Measurements from ENCODE around the gene GRIN2A. TPM values are rescaled to one million over a fixed set of nuclear protein-coding genes. Genes with fewer than 3 reads are reported as not detected.

GRIN2A gene
- total RNA-seq (not detected in 2 replicates), polyA plus RNA-seq (not detected in 2 replicates), polyA minus RNA-seq (not detected in 2 replicates), Bru-seq, nascent RNA (not detected), BruChase-seq, experiment 1, labeled RNA remaining after a 6-hour chase (percentile 0 among the genes with signal in this experiment), BruChase-seq, experiment 2, labeled RNA remaining after a 2-hour chase (not detected)
- polyA plus RNA-seq (2011; cell fraction: cytosol; rRNA removed): not detected in 2 replicates
- not detected in 2 replicates for polyA plus RNA-seq (2011; cell fraction: nucleus; rRNA removed)
- polyA plus RNA-seq (2012): not detected in 2 replicates
- polyA minus RNA-seq (2011; cell fraction: cytosol; rRNA and poly(A)+ RNA removed): not detected
- not detected in 2 replicates for polyA minus RNA-seq (2011; cell fraction: nucleus; rRNA and poly(A)+ RNA removed)
- long read RNA-seq: 0 reads

GRCh38 chr16:10182222-10183053, at the start of gene GRIN2A:
GRIN2A (minus strand) TSS chr16:10182428; CDS start chr16:10180411, 2,017 bp downstream.
- H4K20me1 ChIP-seq (replicated peaks; ENCODE audit: control insufficient read depth, extremely low read depth, insufficient read depth, low read length): no peaks in the 10 kb centered on the region
- no peak within 1 kb of the TSS for H3K4me3 ChIP-seq (replicated peaks in 1 of 3; ENCODE audit: insufficient read depth in 1 of 3, low read depth in 1 of 3, low read length in 3 of 3)
- no peak within 1 kb of the TSS for H3K4me2 ChIP-seq (ENCODE audit: insufficient read depth, low read length)
- POLR2A ChIA-PET: no interaction called here
- H2AFZ ChIP-seq (ENCODE audit: low read depth, low read length): peak within 1 kb of the TSS; percentile 23
- H3K9ac ChIP-seq (replicated peaks; ENCODE audit: extremely low read depth, insufficient read depth, low read length): no peak within 1 kb of the TSS
- no peak for TF ChIP-seq EZH2 (IDR thresholded peaks at IDR 0.05; ENCODE audit: borderline replicate concordance, low read depth, low read length, severe bottlenecking)
- no peak for TF ChIP-seq POLR2A (IDR thresholded peaks at IDR 0.05; ENCODE audit: low read depth, low read length)
- no peak for TF ChIP-seq JUN (IDR thresholded peaks at IDR 0.05; ENCODE audit: borderline replicate concordance, insufficient read depth, insufficient read length, low read depth)
- no peak for TF ChIP-seq MAX (IDR thresholded peaks at IDR 0.05; ENCODE audit: insufficient read depth, insufficient read length)
- TF ChIP-seq, protein P1, sequence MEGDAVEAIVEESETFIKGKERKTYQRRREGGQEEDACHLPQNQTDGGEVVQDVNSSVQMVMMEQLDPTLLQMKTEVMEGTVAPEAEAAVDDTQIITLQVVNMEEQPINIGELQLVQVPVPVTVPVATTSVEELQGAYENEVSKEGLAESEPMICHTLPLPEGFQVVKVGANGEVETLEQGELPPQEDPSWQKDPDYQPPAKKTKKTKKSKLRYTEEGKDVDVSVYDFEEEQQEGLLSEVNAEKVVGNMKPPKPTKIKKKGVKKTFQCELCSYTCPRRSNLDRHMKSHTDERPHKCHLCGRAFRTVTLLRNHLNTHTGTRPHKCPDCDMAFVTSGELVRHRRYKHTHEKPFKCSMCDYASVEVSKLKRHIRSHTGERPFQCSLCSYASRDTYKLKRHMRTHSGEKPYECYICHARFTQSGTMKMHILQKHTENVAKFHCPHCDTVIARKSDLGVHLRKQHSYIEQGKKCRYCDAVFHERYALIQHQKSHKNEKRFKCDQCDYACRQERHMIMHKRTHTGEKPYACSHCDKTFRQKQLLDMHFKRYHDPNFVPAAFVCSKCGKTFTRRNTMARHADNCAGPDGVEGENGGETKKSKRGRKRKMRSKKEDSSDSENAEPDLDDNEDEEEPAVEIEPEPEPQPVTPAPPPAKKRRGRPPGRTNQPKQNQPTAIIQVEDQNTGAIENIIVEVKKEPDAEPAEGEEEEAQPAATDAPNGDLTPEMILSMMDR (IDR thresholded peaks at IDR 0.05; ENCODE audit: extremely low read depth in 1 of 2, insufficient read depth in 1 of 2, low read depth in 1 of 2, low read length in 2 of 2): no peak
- TF ChIP-seq POLR2AphosphoS5 (IDR thresholded peaks at IDR 0.05; ENCODE audit: insufficient read depth, low read depth, low read length): no peak
- TF ChIP-seq MYC (IDR thresholded peaks at IDR 0.05; ENCODE audit: low read depth, low read length): no peak
- TF ChIP-seq FOS (IDR thresholded peaks at IDR 0.05; ENCODE audit: borderline replicate concordance, insufficient read depth, low read length): no peak
- no peak for TF ChIP-seq GATA2 (IDR thresholded peaks at IDR 0.05; ENCODE audit: insufficient read depth, insufficient read length, low read depth, low read length)
- H3K79me2 ChIP-seq (ENCODE audit: control insufficient read depth, insufficient read depth, low read length): no peaks in the 10 kb centered on the region
- no peak for DNase-seq (ENCODE audit: low read depth, low spot score)
- BruUV-seq (replicated peaks): no TSS peak
- H3K36me3 ChIP-seq (ENCODE audit: control insufficient read depth in 2 of 2, extremely low read depth in 1 of 2, insufficient read depth in 2 of 2, low read length in 2 of 2): no peaks in the 10 kb centered on the region
- H3K4me1 ChIP-seq (ENCODE audit: control insufficient read depth, extremely low read depth, insufficient read depth, low read length): no peaks in the 10 kb centered on the region
- FAIRE-seq: no peak
- no peaks in the 10 kb centered on the region for H3K9me3 ChIP-seq (replicated peaks; ENCODE audit: control insufficient read depth, insufficient read depth, low read length)
- dilution Hi-C loops (cut with MboI; ENCODE audit: extremely low pct_ligation_motif_present, low sequenced_read_pairs) (no loop called here), intact Hi-C loops (cut with micrococcal nuclease) (loop anchor here (5.0 kb wide), 2 partner anchors 1275 to 1615 kb away; no protein-coding TSS in a partner anchor)
- no peak within 1 kb of the TSS for H3K27ac ChIP-seq (ENCODE audit: insufficient read depth, low read depth, low read length)
- peaks cover 10 to 14% of the 10 kb centered on the region in 2 experiments for H3K27me3 ChIP-seq (ENCODE audit: control insufficient read depth in 2 of 2, insufficient read depth in 2 of 2, low read length in 2 of 2)
- no peaks in the 10 kb centered on the region for H3K9me1 ChIP-seq (replicated peaks; ENCODE audit: control insufficient read depth, extremely low read depth, insufficient read depth, low read length)
- CTCF ChIA-PET: interaction anchor here (1.0 to 4.5 kb wide), 10 partner anchors 327 to 1615 kb away, joined by 3 to 43 read pairs (median 6); no protein-coding TSS in a partner anchor
